ENCODE measurements around the gene EIF3J.

Gene EIF3J

GRCh38 chr15:44593042-44593736, 56.2 kb downstream of the EIF3J start:
- DNase-seq (ENCODE audit: low read depth in 2 of 3, low spot score in 1 of 3) = no peak

DNA sequence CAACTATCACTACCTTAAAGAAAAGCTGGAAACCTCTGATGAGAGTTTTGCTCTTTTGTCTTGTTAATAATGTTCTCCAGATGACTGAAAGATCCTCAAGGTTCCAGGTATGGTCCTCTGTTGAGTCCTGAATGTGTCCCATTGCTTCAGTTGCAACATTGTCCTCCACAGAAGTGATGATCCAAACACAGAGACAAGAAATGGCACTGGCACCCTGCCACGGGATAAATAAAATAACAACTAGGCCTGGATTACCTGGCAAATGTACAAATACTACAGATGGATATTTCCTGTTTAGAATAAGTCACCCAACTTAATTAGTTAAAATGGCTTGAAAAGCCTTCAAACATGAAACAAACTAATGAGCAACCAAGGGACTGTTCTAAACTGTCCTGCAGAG, 58.3 kb downstream of the EIF3J start:
- no peak for DNase-seq (ENCODE audit: low read depth in 2 of 3, low spot score in 1 of 3)

- no peak for DNase-seq (ENCODE audit: low read depth in 2 of 3, low spot score in 1 of 3)
These were observed 58.9 kb downstream of the EIF3J start for GRCh38 chr15:44595656-44596510.

DNA sequence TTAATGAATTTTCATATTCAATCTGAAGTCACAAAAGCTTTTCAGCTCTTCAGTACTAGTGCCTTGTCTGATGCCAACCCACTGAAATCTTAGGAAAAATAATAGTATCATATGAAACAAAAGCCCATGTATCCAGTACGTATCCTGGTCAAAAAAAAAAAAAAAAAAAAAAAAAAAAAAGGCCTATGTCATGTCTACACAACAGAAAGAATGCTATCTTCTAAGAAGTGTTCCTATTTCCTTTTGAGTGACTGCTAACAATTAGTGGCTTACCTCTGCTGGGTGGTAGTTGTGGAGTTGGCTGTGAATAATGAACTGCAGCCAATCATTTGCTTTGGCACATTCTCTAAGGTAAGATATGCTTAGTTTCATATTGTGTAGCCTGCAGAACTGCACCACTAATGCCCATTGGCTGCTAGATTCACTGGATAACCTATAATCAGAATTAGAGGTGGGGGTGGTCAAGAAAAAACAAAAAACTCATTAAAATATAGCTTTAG, 59.6 kb downstream of the EIF3J start:
- no peak for DNase-seq (ENCODE audit: low read depth in 2 of 3, low spot score in 1 of 3)

- no peak for DNase-seq (ENCODE audit: low read depth in 2 of 3, low spot score in 1 of 3)
These were observed 61.1 kb downstream of the EIF3J start for GRCh38 chr15:44598066-44598465.

DNA sequence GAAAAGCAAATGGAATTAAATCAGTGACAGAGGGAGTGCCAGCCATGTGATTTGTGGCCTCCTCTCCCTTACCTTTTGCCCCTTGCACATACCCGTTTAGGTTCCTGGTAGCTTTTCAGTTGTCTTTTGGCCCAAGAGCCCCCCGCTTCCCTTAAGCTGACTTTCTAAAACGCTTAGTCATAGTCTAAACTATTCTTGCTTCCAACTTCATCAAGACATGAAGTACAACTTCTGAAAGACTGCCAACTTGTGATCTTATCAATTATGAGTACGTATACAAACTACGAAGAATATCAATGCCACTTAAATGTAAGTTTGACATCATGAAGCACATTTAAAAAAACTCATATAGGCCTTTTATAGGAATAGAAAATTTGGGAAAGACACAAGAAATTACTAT, 61.9 kb downstream of the EIF3J start:
- DNase-seq (ENCODE audit: low read depth in 2 of 3, low spot score in 1 of 3) = no peak

GRCh38 chr15:44603126-44603525, 66.2 kb downstream of the EIF3J start:
- DNase-seq (ENCODE audit: low read depth in 2 of 3, low spot score in 1 of 3) = no peak

DNA sequence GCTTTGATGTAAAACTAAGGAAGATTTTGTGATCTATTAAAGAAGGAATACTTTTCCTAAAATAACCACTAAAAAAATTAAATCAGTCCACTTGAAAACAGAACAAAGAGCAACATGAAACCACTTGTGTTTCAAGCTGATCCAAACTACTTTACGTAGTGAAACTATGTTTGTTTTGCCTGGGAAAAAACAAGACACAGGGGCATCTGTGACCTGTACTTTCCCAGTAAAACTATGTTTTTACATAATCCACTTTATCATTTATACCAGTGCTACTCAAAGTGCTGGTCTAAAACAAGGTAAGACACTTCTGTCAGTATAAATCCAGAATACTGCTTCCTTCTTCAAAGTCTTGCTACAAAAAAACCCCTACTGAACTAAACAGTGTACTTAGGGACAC, 69.8 kb downstream of the EIF3J start:
- DNase-seq (ENCODE audit: low read depth in 2 of 3, low spot score in 1 of 3) = no peak
